ENCODE results near the gene GLI3.

DNA sequence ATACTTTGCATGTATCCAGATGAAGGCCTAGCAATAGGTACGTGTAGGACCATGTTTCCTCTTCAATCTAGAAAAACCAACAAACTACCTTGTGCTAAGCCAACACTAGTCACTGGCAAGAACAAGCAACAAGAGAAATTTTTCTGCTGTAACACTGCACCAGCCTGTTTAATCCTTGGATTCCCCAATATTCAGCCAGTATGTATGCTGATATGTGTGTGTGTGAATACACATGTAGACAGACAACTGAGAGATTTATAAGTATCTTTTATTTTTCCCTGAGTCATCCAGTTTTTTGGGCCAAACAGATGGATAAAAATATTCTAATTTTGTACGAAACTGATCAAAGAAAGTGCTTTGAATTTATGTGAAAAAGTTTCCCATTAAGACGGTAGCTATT, 26.2 kb downstream of the GLI3 start:
- TF ChIP-seq EZH2 (optimal IDR thresholded peaks at IDR 0.05; ENCODE audit: low read depth, low read length), result no peak
- TF ChIP-seq, protein P1, sequence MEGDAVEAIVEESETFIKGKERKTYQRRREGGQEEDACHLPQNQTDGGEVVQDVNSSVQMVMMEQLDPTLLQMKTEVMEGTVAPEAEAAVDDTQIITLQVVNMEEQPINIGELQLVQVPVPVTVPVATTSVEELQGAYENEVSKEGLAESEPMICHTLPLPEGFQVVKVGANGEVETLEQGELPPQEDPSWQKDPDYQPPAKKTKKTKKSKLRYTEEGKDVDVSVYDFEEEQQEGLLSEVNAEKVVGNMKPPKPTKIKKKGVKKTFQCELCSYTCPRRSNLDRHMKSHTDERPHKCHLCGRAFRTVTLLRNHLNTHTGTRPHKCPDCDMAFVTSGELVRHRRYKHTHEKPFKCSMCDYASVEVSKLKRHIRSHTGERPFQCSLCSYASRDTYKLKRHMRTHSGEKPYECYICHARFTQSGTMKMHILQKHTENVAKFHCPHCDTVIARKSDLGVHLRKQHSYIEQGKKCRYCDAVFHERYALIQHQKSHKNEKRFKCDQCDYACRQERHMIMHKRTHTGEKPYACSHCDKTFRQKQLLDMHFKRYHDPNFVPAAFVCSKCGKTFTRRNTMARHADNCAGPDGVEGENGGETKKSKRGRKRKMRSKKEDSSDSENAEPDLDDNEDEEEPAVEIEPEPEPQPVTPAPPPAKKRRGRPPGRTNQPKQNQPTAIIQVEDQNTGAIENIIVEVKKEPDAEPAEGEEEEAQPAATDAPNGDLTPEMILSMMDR (IDR thresholded peaks at IDR 0.05; ENCODE audit: low read length), result no peak
